ENCODE measurements around the gene HMCN1.
"Not testable (repeated sequence)": the region's sequence is repeated elsewhere in the genome, so short reads cannot be mapped to it uniquely, and the experiment has no call there.

Gene HMCN1

DNA sequence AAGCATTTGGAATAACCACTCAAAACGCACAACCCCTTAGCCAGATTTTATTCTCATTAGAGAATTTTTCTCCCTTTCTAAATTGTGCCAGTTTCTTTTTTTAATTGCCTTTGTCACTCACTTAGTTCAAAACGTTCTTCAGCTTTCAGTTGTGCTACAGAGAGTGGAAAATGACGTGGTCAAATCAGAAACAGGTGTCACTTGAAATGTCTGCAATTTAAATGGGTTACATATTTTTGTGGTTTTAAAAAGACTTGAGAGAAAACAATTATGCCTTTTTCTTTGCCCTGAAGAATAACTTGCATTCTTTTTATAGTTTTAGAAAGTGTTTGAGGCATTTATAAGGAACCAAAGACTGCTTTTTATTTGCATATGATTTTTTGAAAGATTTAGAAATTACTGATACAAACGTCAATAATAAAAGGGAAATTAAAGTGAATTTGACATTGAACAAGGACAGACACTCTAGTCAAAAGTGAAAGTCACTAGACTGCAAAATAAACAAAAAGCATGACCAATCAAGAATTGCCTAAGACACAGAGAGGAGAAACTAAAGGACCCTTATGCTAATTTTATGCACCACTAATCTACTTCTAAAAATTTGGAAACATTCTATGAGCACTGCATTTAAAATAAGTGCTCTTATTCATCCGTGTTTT is 449.9 kb downstream of the HMCN1 start:
- Histone ChIP-seq H3K9me3 (ENCODE audit: low read length) (no peaks in the 10 kb centered on the region), H3K4me3 (ENCODE audit: low read depth, low read length, poor library complexity, severe bottlenecking) (peak overlapping the region; percentile 21), H2AFZ (ENCODE audit: low read length) (0 out of 2 replicates have a peak overlapping the region, but pooled peaks have one; percentile 7), H3K27me3 (ENCODE audit: insufficient read depth, low read length) (no peaks in the 10 kb centered on the region), H3F3A (ENCODE audit: insufficient read depth, low read length) (no peaks in the 10 kb centered on the region), H3K36me3 (ENCODE audit: insufficient read depth, low read length) (no peaks in the 10 kb centered on the region), H3K9ac (ENCODE audit: low read length) (peak overlapping the region; percentile 35), H4K20me1 (ENCODE audit: insufficient read depth, low read length) (no peaks in the 10 kb centered on the region), H3K27ac (ENCODE audit: low read depth, low read length, poor library complexity, severe bottlenecking) (peak overlapping the region; percentile 87), H3K4me2 (ENCODE audit: low read length) (peak overlapping the region; percentile 67), H3K79me2 (ENCODE audit: insufficient read depth, low read length) (no peaks in the 10 kb centered on the region), H3K9me2 (ENCODE audit: low read depth, low read length) (no peaks in the 10 kb centered on the region), H3K4me1 (ENCODE audit: insufficient read depth, low read length, severe bottlenecking) (peaks cover 43% of the 10 kb centered on the region)
- TF ChIP-seq EZH2 (IDR thresholded peaks at IDR 0.05; ENCODE audit: borderline replicate concordance, low read length), result no peak
- TF ChIP-seq, protein P1, sequence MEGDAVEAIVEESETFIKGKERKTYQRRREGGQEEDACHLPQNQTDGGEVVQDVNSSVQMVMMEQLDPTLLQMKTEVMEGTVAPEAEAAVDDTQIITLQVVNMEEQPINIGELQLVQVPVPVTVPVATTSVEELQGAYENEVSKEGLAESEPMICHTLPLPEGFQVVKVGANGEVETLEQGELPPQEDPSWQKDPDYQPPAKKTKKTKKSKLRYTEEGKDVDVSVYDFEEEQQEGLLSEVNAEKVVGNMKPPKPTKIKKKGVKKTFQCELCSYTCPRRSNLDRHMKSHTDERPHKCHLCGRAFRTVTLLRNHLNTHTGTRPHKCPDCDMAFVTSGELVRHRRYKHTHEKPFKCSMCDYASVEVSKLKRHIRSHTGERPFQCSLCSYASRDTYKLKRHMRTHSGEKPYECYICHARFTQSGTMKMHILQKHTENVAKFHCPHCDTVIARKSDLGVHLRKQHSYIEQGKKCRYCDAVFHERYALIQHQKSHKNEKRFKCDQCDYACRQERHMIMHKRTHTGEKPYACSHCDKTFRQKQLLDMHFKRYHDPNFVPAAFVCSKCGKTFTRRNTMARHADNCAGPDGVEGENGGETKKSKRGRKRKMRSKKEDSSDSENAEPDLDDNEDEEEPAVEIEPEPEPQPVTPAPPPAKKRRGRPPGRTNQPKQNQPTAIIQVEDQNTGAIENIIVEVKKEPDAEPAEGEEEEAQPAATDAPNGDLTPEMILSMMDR (IDR thresholded peaks at IDR 0.05; ENCODE audit: low read length), result no peak

DNA sequence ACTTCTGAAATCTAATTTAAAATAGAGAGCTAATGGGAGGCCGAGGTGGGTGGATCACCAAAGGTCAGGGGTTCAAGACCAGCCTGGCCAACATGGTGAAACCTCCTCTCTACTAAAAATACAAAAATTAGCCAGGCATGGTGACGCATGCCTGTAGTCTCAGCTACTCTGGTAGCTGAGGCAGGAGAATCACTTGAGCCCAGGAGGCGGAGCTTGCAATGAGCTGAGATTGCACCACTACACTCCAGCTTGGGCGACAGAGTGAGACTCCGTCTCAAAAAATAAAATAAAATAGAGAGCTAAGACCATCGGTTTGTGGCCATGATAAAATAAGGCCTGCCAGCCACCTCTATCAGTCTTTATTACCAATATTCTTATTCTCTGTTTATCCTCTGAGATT is 452.1 kb downstream of the HMCN1 start:
- not testable (repeated sequence) for H3K9me3 ChIP-seq (ENCODE audit: low read length); H3K27me3 ChIP-seq (ENCODE audit: insufficient read depth, low read length); H3K9me2 ChIP-seq (ENCODE audit: low read depth, low read length); H3K4me2 ChIP-seq (ENCODE audit: low read length); H3K27ac ChIP-seq (ENCODE audit: low read depth, low read length, poor library complexity, severe bottlenecking); H3F3A ChIP-seq (ENCODE audit: insufficient read depth, low read length); H4K20me1 ChIP-seq (ENCODE audit: insufficient read depth, low read length); H3K9ac ChIP-seq (ENCODE audit: low read length); H3K79me2 ChIP-seq (ENCODE audit: insufficient read depth, low read length); H3K4me3 ChIP-seq (ENCODE audit: low read depth, low read length, poor library complexity, severe bottlenecking); H3K36me3 ChIP-seq (ENCODE audit: insufficient read depth, low read length); H2AFZ ChIP-seq (ENCODE audit: low read length)
- H3K4me1 ChIP-seq (ENCODE audit: insufficient read depth, low read length, severe bottlenecking), result peaks cover 34% of the 10 kb centered on the region

DNA sequence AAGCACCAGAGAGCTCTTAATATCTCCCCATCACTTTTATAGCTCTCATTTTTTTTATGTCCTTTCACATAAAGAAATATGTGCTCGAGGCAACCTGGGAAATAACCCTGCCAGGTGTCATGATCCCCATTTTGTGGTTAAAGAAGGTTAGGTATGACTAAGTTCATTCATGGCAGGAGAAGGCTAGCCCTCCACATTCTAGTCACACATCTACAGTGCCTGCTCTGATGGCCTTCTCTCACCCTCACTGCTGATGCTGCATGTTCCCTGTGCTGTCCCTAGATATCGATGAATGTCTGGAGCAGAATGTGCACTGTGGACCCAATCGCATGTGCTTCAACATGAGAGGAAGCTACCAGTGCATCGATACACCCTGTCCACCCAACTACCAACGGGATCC is 453.4 kb downstream of the HMCN1 start:
- H2AFZ ChIP-seq (ENCODE audit: low read length), result peak overlapping the region; percentile 70; the same call in 1 of the 2 replicates
- no peak overlapping the region for H3K27ac ChIP-seq (ENCODE audit: low read depth, low read length, poor library complexity, severe bottlenecking)
- H3K36me3 ChIP-seq (ENCODE audit: insufficient read depth, low read length), result no peaks in the 10 kb centered on the region
- peaks cover 32% of the 10 kb centered on the region for H3K4me1 ChIP-seq (ENCODE audit: insufficient read depth, low read length, severe bottlenecking)
- H3K9me3 ChIP-seq (ENCODE audit: low read length), result no peaks in the 10 kb centered on the region
- no peaks in the 10 kb centered on the region for H3F3A ChIP-seq (ENCODE audit: insufficient read depth, low read length)
- H3K79me2 ChIP-seq (ENCODE audit: insufficient read depth, low read length), result no peaks in the 10 kb centered on the region
- H3K4me3 ChIP-seq (ENCODE audit: low read depth, low read length, poor library complexity, severe bottlenecking), result no peak overlapping the region
- no peaks in the 10 kb centered on the region for H3K9me2 ChIP-seq (ENCODE audit: low read depth, low read length)
- no peaks in the 10 kb centered on the region for H4K20me1 ChIP-seq (ENCODE audit: insufficient read depth, low read length)
- H3K27me3 ChIP-seq (ENCODE audit: insufficient read depth, low read length), result no peaks in the 10 kb centered on the region
- H3K9ac ChIP-seq (ENCODE audit: low read length), result no peak overlapping the region
- TF ChIP-seq, protein P1 (IDR thresholded peaks at IDR 0.05; ENCODE audit: low read length), result no peak
- TF ChIP-seq EZH2 (IDR thresholded peaks at IDR 0.05; ENCODE audit: borderline replicate concordance, low read length), result no peak
- H3K4me2 ChIP-seq (ENCODE audit: low read length), result no peak overlapping the region

DNA sequence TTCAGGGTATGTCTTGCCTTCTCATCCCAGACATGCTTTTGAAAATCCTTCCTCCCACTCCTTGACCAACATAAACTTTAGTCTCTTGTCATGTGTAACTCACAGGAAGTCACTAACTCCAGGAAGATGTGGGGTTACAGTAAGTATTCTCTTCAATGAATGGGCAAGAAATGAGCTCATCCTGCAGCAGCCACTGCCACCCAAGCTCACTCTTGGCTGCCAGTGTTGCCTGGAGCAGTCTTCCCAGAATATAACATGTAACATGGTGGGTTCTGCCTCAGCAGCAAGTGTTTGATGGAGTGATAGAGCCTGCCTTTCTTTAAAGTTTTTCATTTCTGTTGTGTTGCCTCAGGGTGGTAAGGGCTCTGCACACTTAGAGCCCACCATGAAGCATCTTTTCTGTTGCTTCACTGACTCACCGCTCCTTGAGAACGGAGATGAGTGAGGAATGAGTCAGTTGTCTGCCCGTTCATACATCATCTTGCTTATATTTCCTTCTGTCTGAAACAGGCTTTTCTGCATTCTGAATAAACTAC is 453.9 kb downstream of the HMCN1 start:
- H3K27me3 ChIP-seq (ENCODE audit: insufficient read depth, low read length), result no peaks in the 10 kb centered on the region
- H3K9me3 ChIP-seq (ENCODE audit: low read length), result no peaks in the 10 kb centered on the region
- no peak overlapping the region for H3K27ac ChIP-seq (ENCODE audit: low read depth, low read length, poor library complexity, severe bottlenecking)
- H3K9me2 ChIP-seq (ENCODE audit: low read depth, low read length), result no peaks in the 10 kb centered on the region
- H3K36me3 ChIP-seq (ENCODE audit: insufficient read depth, low read length), result no peaks in the 10 kb centered on the region
- H3K4me1 ChIP-seq (ENCODE audit: insufficient read depth, low read length, severe bottlenecking), result peaks cover 27% of the 10 kb centered on the region
- no peak overlapping the region for H3K4me2 ChIP-seq (ENCODE audit: low read length)
- TF ChIP-seq EZH2 (IDR thresholded peaks at IDR 0.05; ENCODE audit: borderline replicate concordance, low read length), result no peak
- TF ChIP-seq, protein P1 (IDR thresholded peaks at IDR 0.05; ENCODE audit: low read length), result no peak
- no peak overlapping the region for H3K9ac ChIP-seq (ENCODE audit: low read length)
- H3F3A ChIP-seq (ENCODE audit: insufficient read depth, low read length), result no peaks in the 10 kb centered on the region
- H3K4me3 ChIP-seq (ENCODE audit: low read depth, low read length, poor library complexity, severe bottlenecking), result no peak overlapping the region
- H4K20me1 ChIP-seq (ENCODE audit: insufficient read depth, low read length), result no peaks in the 10 kb centered on the region
- peak overlapping the region; percentile 70; the same call in 1 of the 2 replicates for H2AFZ ChIP-seq (ENCODE audit: low read length)
- H3K79me2 ChIP-seq (ENCODE audit: insufficient read depth, low read length), result no peaks in the 10 kb centered on the region
